GM23338 (cell line): ENCODE results near the gene RFPL2.

Experiments
- CTCF ChIP-seq, 2 experiments: fragments of 200-600 bp in 1 of 2; sonication (generic) in 1 of 2; conservative IDR thresholded peaks; 2 replicates each; pipeline versions ENCODE4 v1.5.1 to v1.6.1; 2016 to 2017; ENCODE audit warnings: antibody characterized with exemption in 2 of 2, low read depth in 2 of 2, mild to moderate bottlenecking in 2 of 2, moderate library complexity in 1 of 2
- ETS1 ChIP-seq: IDR thresholded peaks from 2 replicates; pipeline ENCODE4 v1.6.1; 2016; ENCODE audit warnings: antibody characterized with exemption
- EZH2 ChIP-seq: fragments of 200-600 bp; sonication (generic); IDR thresholded peaks from one replicate; pipeline ENCODE4 v1.8.0; 2017; ENCODE audit warnings: antibody characterized with exemption, mild to moderate bottlenecking, low read depth; ENCODE audit not compliant: unreplicated experiment
- EZH2phosphoT487 ChIP-seq: fragments of 200-600 bp; sonication (generic); IDR thresholded peaks from one replicate; pipeline ENCODE4 v1.8.1; 2018; ENCODE audit warnings: antibody characterized with exemption; ENCODE audit not compliant: unreplicated experiment
- POLR2AphosphoS5 ChIP-seq: IDR thresholded peaks from 2 replicates; pipeline ENCODE4 v1.6.1; 2016; ENCODE audit warnings: antibody characterized with exemption, low read depth
- REST ChIP-seq: IDR thresholded peaks from one replicate; pipeline ENCODE4 v1.6.1; 2018; ENCODE audit warnings: antibody characterized with exemption; ENCODE audit not compliant: unreplicated experiment
- ZNF331 ChIP-seq: fragments of 250-450 bp; sonication (Bioruptor Pico); IDR thresholded peaks from 2 replicates; pipeline ENCODE4 v1.5.0; 2020; ENCODE audit warnings: low read depth, mild to moderate bottlenecking, moderate library complexity

GRCh38 chr22:32219026-32219425 is 14.2 kb upstream of the RFPL2 start:
- TF ChIP-seq CTCF (conservative IDR thresholded peaks at IDR 0.05; ENCODE audit: low read depth in 2 of 2) (no peak), EZH2 (no peak), EZH2phosphoT487 (no peak), POLR2AphosphoS5 (no peak), REST (no peak), ZNF331 (no peak), ETS1 (no peak)
